Measurements from ENCODE around the gene SOCS6. TPM values are rescaled to one million over a fixed set of nuclear protein-coding genes. Genes with fewer than 3 reads are reported as not detected.
"Not testable (repeated sequence)": the region's sequence is repeated elsewhere in the genome, so short reads cannot be mapped to it uniquely, and the experiment has no call there.

Gene SOCS6
- total RNA-seq, 1 donor from 2014 or later = 14.6 TPM

DNA sequence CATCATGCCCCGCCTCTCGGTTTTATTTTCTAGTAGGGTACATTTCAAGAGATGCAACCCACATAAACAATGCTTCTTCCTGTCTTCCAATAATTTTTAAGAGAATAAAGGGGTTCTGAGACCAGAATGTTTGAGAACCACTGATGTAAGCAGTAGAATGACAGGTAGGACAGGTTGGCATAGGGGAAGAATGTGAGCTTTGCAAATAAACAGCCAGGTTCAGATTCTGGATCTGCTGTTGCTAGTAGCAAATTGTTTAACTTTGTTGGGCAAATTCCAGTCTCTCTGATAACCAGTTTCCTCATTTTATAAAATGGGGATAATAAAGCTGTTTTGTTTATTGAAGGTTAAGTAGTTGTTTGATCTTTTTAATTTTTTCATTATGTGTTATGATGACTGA lies 32.8 kb downstream of the SOCS6 start:
- DNase-seq (ENCODE audit: extremely low read depth, low read depth, low spot score) = no peak

DNA sequence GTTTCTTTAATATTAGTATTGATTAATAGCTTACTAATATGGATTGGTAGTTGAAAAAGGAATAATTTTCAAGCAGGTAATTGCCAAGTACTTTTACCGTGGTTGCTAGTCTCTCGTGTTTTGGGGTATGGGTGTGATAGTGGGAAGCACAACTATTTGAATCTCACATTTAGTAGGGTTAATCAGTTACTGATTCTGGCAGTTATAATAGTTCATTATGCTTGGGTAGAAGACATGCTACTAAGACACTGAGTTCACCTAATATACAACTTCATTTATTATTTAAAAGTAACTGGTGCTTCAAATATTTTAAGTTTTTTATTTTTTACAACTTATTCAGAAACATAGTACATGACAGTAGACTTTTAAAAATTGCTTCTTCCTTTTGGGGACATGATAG lies 33.5 kb downstream of the SOCS6 start:
- no peak for DNase-seq (ENCODE audit: extremely low read depth, low read depth, low spot score)

DNA sequence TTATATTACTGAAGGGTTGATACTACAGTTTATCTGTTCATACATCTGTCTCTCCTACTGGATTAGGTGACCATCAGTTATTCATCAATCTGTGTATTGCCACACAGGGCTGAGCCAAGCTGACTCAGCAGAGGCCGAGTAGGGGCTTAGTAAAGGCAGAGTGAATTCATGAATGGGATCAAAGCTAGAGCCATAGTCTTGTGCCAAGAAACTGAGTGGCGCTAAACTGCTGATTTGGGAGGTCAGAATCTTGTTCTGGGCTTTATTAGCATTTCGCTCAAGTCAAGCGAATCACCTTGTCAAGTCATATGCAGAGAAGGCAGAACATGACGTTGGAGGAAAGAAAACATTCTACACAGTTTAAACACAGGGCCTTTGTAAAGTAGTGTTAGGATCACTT lies 34.1 kb downstream of the SOCS6 start:
- DNase-seq (ENCODE audit: extremely low read depth, low read depth, low spot score) = no peak

DNA sequence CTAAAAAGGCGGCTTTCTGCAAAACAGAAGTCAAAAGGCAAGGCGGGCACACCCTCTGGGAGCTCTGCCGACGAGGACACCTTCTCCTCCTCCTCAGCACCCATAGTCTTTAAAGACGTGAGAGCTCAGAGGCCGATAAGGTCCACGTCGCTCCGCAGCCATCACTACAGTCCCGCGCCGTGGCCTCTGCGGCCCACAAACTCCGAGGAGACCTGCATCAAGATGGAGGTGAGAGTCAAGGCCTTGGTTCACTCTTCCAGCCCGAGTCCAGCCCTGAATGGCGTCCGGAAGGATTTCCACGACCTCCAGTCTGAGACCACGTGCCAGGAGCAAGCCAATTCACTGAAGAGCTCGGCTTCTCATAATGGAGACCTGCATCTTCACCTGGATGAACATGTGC lies 36.1 kb downstream of the SOCS6 start:
- DNase-seq (ENCODE audit: extremely low read depth, low read depth, low spot score) = no peak

DNA sequence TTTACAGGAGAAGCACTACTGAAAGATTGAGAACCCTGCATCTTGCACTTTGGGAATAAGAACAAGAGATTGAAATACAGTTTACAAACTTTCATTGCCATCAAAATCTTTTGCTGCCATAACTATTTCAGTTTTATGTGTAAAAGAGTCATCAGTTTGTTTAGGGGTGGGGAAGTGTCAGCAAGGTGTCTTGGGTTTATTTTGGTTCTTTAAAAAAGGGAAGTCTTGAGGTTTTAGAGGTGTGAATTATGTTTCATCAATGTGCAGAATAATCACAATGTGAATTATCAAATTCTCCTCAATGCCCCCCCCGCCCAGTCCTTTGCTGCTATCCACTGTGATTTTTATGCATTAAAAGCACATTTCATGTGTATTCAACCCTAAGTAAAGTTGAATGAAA lies 37.4 kb downstream of the SOCS6 start:
- no peak for DNase-seq (ENCODE audit: extremely low read depth, low read depth, low spot score)

DNA sequence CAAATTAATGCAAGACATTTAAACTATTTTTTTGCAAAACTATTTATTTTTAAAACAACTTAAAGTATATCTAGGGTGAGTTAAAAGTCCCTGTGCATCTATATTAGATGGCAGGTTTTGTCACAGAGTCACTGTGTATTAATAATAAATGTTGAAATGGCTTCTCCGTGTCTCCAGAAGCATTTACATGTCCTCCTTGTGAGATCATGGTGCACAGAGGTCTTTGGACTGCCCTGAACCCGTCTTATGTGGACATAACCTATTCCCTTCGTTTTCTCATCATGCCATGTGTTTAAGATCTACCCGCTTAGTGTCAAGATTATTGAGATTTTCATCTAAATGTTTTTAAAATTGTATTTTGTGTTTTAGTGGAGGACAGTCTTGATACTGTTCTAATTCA lies 39.3 kb downstream of the SOCS6 start:
- no peak for DNase-seq (ENCODE audit: extremely low read depth, low read depth, low spot score)

DNA sequence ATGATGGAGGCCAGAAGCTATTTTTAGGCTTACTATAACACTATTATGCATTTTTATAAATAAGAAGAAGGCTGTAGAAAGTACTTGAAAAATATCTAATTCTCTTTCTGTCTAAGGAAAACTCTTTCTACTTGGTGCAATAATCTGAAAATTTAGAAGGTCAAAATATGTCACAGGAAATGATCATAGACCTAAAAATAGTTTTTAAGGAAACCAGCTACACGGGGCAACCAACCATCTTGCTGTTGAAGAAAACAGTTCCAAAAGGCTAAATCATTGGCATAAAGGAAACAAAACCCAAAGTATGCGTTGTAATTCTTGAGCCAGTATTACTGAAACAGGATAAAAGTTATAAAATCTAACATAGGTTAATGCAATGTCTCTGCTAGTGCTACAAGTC lies 40.2 kb downstream of the SOCS6 start:
- DNase-seq (ENCODE audit: extremely low read depth, low read depth, low spot score) = peak; percentile 42

DNA sequence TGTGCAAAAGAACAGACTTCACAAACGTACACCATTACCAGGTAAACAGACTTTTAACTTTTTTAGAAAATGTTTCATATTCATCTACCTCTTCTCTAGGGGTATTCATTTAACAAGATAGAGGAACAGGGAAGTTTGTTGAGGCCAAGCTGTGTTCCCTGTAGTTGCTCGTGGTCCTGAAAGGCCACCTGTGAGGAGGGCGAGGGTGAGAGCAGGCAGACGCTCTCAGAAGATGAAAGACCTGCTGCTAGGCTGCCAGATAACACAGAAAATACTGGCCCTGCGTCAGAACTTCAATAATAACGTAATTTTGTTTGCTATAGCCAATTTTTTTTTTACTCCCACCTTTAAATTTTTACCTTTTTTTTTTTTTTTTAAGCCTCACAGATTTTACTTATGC lies 42.0 kb downstream of the SOCS6 start:
- no peak for DNase-seq (ENCODE audit: extremely low read depth, low read depth, low spot score)

DNA sequence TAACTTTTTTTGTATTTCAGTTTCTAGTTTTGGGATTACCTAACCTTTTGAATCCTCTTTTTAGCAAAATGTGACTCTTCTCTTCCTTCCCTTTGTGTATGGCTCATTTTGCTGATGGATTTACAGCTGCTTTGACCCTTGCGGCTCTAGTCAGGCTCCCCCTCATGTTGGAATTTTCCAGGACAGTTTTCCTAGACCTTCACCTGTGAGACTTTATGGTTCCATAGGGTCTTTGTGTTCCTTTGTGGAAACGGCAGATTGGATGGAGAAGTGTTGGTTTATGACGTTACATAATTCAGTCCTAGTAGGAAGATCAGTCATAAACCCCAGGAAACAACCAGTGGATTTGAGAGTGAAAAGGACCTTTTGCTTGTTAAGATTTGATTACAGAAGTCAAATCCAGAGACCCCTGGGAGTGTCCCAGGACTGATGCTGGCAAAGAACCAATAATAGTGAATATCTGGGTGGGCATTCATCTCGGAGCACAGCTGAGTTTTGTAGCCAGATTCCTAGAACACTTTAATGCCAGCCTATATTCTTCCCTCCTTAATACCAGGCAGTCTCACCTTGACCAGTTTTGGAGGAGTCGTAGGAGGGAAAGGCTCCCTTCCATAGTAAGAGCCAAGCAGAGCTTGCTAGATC lies 42.7 kb downstream of the SOCS6 start:
- no peak for DNase-seq (ENCODE audit: extremely low read depth, low read depth, low spot score)

DNA sequence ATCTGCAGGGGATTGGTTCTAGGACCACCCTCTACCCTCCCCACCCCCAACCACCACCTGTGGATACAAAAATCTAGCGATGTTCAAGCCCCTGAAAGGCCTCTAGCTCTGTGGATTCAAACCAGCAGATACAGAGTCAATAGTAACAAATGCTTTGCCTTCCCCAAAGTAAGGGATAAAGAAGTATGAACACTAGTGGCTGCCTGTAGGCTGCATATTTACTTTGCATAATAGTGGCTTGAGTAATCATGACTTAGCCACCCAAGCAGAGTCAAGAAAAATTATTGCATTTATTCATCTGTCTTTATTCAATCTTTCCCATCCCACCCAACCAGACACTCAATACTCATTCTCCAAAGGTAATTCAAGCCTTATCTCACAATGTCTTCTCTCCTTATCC lies 43.8 kb downstream of the SOCS6 start:
- no peak for DNase-seq (ENCODE audit: extremely low read depth, low read depth, low spot score)

DNA sequence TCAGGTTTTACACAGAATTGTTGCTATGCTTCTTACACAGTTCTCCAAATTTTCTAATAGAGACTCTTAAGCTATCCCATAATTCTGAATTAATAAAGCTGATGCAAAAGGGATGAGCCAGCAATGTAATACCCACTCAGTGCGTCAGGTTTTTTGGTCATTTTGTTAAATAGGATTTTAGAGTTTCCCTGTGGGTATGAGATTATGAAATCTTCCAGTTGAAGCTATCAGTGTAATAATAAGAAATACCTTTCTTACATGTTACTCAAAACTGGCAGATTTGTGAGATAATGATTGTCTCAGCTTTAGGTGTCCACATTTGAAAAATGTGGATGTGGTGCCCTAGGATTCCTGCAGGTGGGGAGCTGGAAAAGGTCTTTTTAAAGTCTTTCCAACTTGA lies 44.5 kb downstream of the SOCS6 start:
- no peak for DNase-seq (ENCODE audit: extremely low read depth, low read depth, low spot score)

DNA sequence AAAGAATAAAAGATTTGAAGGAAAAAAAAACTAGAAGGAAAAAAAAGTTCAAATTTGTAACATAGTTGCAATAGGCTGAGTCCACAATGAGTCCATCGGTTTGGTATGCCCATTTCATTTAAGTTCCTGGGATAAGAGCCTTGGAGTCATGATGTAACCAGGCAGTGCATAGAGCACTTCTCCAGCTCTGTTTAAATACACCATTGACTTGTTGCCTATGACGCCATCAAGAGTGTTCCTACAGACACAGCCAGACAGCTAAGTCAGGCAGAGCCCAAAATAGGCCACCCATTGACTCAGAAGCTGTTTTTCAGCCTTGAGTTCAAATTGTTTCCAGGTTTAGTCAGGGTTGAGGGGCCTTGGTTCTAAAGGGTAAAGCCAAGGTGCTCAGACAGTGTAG lies 44.9 kb downstream of the SOCS6 start:
- DNase-seq (ENCODE audit: extremely low read depth, low read depth, low spot score) = no peak

DNA sequence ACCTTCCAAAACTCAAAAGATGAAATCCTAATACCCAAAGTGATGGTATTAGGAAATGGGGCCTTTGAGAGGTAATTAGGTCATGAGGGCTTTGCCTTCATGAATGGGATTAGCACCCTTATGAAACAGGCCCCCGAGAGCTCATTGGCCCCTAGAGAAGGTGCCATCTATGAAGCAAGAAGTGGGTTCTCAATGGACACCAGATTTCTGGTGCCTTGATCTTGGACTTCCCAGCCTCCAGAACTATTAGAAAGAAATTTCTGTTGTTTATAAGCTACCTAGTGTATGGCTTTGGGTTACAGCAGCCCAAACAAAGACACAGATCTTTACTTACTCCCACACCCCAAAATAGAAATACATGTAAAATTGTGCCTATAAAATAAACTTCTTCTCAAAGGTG lies 45.4 kb downstream of the SOCS6 start:
- DNase-seq (ENCODE audit: extremely low read depth, low read depth, low spot score) = no peak

DNA sequence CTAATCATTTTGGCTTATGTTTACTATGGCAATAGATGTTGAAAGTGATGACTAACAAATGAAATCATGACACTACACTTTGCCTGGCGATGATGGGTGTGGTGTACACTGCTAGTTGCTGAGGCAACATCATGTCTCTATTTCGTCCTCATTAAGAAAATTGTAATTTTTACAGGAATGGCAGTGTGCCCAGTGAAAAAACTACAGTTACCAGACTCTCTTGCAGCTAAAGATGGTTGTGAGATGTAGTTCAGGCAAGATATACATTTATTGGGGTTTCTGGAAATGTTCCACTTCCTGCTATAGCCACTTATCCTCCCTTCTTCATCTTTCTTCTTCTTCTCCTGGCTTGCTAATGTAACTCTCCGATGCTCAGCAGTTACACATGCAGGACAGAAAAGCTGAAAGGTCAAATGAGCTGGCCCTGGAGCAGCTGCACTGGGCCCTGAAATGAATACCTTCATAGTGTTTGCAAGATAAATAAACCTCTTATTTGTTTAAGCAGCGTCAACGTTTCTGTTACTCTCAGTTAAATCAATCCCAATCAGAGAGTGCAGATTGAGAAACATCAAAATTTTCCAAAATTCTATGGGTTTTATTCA lies 46.0 kb downstream of the SOCS6 start:
- DNase-seq (ENCODE audit: extremely low read depth, low read depth, low spot score) = no peak

DNA sequence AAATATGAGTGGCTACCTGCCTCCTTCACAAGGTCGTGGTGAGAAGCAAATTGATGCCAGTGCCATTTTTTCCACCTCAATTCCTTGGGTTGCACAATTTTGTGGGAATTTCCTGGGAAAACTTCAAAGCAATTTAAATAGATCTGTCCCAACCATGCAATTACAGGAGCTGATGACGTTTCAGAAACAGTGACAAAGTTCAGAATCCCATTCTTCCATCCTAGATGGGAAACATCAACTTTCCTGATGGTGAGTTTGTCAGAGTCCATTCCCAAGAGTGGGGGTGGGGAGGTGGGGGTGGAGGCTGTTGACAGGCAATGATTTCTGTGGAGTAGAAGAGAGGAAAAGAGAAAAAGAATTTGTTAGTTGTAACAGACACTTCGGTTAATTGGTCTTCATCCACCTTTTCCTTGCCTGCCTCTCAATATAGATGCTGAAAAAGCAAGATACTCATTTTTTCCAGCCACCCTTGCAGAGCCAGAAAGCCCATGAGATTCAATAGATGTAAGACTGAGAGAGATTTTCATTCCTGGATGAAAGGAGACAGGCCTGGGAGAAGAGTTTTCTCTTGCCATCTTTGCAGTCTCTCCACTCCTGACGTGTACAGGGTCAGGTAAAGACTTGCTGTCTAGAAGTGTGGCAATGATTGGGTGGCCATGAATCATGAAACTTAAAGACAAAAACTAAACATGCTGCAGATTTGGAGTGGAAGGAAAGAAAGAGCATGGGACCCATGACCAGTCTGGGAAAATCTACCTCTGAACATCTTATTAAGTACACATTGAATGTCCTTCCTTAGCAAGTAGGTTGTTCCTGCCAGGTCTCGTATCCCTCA lies 47.3 kb downstream of the SOCS6 start:
- DNase-seq (ENCODE audit: extremely low read depth, low read depth, low spot score) = no peak

DNA sequence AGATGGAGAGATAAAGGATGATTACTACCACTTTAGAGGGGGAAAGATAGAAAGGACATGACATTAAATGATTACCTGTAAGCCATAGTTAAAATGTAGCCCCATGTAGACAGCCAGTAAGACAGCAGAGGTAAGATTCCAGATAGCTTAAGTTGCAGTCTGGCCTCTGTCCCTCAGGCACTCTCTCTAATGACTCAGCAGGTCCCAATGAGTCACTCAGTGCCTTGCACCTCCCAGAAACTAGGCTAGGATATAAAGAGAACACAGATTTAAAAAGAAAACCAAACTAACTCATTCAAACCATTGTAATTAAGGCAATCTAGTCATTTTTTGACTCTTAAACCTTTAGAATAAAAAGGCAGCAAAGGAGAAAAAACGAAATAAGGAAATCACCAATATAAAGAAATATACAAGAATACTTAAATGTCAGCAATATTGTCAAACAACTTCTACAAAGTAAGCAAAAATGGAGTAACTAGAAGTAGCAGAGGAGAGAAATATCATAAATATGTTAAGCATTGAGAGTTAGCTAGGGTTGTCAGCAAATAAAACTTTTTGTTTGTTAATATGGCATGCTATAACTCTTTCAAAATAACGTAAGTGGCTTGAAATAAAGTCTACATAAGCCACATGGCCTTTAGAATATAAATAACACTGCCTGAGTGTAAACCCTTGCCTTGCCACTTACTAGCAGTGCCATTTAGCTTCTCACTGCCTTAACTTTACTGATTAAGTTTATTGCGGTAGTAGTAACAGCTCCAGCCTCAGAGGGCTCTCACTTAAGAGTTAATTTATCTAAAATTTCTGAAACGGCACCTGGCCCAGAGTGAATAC lies 48.5 kb downstream of the SOCS6 start:
- peak; percentile 31 for DNase-seq (ENCODE audit: extremely low read depth, low read depth, low spot score)

DNA sequence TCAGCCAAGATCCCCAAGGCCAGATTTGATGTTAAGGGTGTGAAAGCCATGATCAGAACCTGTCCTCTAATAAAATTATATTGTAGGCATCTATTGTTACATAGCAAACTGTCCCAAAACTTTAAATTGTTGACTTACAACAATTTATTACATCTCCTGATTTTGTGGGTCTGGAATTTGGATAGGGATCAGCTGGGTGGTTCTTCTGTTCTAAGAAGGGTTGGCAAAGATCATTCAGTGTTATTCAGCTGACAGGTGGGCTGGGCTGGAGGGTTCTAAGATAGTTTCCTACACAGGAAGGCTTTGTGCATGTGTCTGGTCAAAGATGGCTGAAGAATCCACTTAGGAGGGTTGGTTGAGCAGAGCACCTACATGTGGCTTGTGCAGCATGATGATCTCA lies 50.0 kb downstream of the SOCS6 start:
- DNase-seq (ENCODE audit: extremely low read depth, low read depth, low spot score) = no peak

DNA sequence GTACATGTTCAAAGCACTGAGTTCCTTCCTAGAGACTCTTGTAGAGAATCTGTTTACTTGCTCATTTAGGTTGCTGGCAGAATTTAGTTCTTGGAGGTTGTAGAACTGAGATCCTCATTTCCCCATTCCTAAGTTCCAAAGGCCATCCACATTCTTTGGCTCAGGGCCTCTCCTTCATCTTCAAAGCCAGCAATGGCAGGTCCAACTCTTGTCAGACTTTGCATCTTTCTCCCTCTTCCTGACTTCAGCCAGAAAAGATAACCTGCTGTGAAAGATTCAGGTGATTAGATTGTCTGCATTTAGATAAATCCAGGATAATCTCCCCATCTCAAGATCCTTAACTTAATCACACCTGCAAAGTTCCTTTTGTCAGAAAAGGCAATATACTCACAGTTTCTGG lies 51.1 kb downstream of the SOCS6 start:
- no peak for DNase-seq (ENCODE audit: extremely low read depth, low read depth, low spot score)

DNA sequence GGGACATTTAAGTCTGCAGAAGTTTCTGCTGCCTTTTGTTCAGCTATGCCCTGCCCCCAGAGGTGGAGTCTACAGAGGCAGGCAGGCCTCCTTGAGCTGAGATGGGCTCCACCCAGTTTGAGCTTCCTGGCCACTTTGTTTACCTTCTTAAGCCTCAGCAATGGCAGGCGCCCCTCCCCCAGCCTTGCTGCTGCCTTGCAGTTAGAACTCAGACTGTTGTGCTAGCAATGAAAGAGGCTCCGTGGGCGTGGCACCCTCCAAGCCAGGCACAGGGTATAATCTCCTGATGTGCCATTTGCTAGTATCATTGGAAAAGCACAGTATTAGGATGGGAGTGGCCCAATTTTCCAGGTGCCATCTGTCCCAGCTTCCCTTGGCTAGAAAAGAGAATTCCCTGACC lies 59.6 kb downstream of the SOCS6 start:
- not testable (repeated sequence) for DNase-seq (ENCODE audit: extremely low read depth, low read depth, low spot score)

DNA sequence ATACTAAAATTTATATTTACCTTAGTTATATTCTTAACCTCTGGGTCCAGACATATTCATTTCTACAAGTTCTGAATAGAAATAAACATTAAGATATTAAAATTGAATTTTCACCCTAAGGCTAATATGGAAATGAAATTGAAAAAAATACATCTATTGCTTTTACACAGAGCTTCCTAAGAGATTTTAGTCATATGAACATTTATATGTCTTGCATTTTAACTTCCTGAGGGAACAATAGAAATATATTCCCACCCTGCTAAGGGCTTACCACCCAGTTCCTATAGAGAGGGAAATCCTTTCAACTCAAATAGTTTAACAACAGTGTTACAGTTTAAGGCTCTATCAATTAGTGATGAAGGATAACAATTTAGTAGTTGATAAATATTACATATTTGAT lies 60.5 kb downstream of the SOCS6 start:
- no peak for DNase-seq (ENCODE audit: extremely low read depth, low read depth, low spot score)

DNA sequence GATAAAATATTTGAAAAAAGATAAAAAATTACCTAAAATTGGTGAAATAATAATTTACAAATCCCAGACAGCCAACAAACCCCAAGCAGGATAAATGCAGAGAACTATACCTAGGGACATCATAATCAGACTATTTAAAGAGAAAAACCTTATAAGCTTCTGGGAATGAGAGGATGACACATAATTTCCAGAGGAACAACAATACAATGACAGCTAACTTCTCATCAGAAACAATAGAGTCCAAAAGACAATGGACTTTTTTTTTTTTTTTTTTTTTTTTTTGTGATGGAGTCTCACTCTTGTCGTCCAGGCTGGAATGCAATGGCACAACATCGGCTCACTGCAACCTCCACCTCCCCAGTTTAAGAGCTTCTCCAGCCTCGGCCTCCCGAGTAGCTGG lies 65.2 kb downstream of the SOCS6 start:
- DNase-seq (ENCODE audit: extremely low read depth, low read depth, low spot score) = no peak
